Chondrocyte (in vitro differentiated cells): ENCODE data around the gene MT1E. TPM values are rescaled to one million over a fixed set of nuclear protein-coding genes. Genes with fewer than 3 reads are reported as not detected.
A peak's percentile ranks its signal among the peaks of the same experiment; 100 is the strongest.

ENCODE experiments used
- DNase-seq: peaks from one replicate; pipeline ENCODE4 v3.0.0; 2021; ENCODE audit warnings: mixed read lengths, low spot score
- H3K27ac Mint-ChIP-seq: one replicate; pipeline ENCODE4 v1.8.0; 2021; ENCODE audit warnings: mild to moderate bottlenecking, moderate library complexity, mixed read lengths; ENCODE audit not compliant: unreplicated experiment
- H3K27me3 Mint-ChIP-seq: 2 replicates; pipeline ENCODE4 v1.8.0; 2021; ENCODE audit warnings: low read depth, mixed read lengths
- H3K36me3 Mint-ChIP-seq: 2 replicates; pipeline ENCODE4 v1.8.0; 2021; ENCODE audit warnings: low read depth, mixed read lengths
- H3K4me1 Mint-ChIP-seq: 2 replicates; pipeline ENCODE4 v1.8.0; 2021; ENCODE audit warnings: low read depth, mild to moderate bottlenecking, mixed read lengths
- H3K4me3 Mint-ChIP-seq: one replicate; pipeline ENCODE4 v1.8.0; 2021; ENCODE audit warnings: mild to moderate bottlenecking, moderate library complexity, mixed read lengths; ENCODE audit not compliant: unreplicated experiment
- H3K9me3 Mint-ChIP-seq: 2 replicates; pipeline ENCODE4 v1.8.0; 2021; ENCODE audit warnings: low read depth, mixed read lengths
- CTCF ChIP-seq: fragments of 200-600 bp; sonication (generic); IDR thresholded peaks from 2 replicates; pipeline ENCODE4 v1.5.0; 2021; ENCODE audit warnings: antibody characterized with exemption, mild to moderate bottlenecking, moderate library complexity
- total RNA-seq: library from RNA; stranded (reverse); gene quantifications from 3 replicates; pipeline ENCODE4 v1.2.1, GENCODE V29; 2021

MT1E gene
- total RNA-seq, 1 donor from 2014 or later = 31.4 TPM

- H3K27me3 Mint-ChIP-seq = peaks cover 59% of the 10 kb centered on the region
- DNase-seq = peak; percentile 39
- H3K4me1 Mint-ChIP-seq = peaks cover 4% of the 10 kb centered on the region
- no peaks in the 10 kb centered on the region for H3K9me3 Mint-ChIP-seq
- H3K27ac Mint-ChIP-seq = no peak overlapping the region
- H3K36me3 Mint-ChIP-seq = peaks cover 2% of the 10 kb centered on the region
- H3K4me3 Mint-ChIP-seq = peak overlapping the region; percentile 45
- peak; percentile 25 for TF ChIP-seq CTCF
Measured at GRCh38 chr16:56643833-56644232, 18.3 kb downstream of the MT1E start.

DNA sequence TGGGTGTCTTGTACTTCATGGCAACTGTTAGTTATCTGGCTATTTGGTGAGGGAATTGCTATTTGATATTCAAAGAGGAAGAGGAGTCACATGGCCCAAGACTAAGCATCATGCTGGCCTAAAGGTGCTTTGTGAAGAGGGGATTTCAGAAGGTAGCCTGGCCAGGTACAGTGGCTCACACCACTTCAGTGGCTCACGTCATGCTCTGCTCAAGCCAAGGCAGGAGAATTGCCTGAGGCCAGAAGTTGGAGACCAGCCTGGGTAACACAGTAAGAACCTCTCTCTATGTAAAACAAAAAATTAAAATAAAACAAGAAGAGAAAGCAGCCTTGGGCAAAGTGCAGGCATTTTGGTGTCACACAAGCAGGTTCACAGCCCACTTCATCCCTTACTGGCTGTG lies 19.7 kb downstream of the MT1E start:
- Mint-ChIP-seq H3K27me3 (peaks cover 57% of the 10 kb centered on the region), H3K36me3 (peaks cover 2% of the 10 kb centered on the region), H3K9me3 (no peaks in the 10 kb centered on the region), H3K27ac (no peak overlapping the region), H3K4me3 (no peak overlapping the region), H3K4me1 (peaks cover 4% of the 10 kb centered on the region)
- TF ChIP-seq CTCF = no peak
- DNase-seq = no peak

- Mint-ChIP-seq H3K27ac (no peak overlapping the region), H3K4me1 (peaks cover 4% of the 10 kb centered on the region), H3K27me3 (peaks cover 54% of the 10 kb centered on the region), H3K9me3 (no peaks in the 10 kb centered on the region), H3K36me3 (peaks cover 2% of the 10 kb centered on the region), H3K4me3 (no peak overlapping the region)
- no peak for DNase-seq
- no peak for TF ChIP-seq CTCF
Measured at GRCh38 chr16:56645838-56646237, 20.3 kb downstream of the MT1E start.

DNA sequence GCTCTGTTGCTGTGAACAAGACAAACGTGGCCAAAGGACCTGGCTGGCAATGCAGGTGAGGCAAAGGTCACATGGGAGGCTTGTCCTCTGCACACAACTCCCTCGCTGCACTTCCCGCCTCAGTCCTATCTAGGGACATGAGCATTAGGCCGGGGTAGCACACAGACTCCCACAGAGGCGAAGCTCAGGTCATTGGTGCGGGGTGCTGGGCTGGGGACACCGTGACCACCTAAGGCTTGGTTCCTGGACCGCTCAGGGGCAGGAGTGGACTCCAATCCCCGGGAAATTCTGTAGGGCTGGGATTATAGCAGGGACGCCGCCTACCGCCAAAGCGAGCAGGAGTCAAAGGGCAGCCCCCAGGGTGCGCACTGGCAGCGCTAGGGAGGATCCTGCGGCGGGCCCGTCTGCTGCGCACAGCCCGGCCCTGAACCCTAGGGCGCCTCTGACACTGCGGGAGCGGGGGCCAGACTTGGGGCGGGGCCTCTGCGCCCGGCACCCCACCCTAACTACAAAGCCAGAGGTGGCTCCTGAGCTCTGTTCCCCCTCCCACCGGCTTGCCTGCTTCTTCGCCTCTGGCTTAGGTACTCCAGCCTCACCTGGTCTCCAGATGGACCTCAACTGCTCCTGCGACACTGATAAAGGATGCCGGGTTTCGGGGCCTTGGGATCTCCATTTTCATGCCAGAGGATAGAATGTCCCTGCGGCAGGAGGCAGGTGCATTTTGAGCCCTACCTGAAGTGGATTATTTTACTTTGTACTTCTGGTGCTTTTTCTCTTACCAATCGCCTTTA lies 22.3 kb downstream of the MT1E start:
- Mint-ChIP-seq H3K27me3 (peaks cover 44% of the 10 kb centered on the region), H3K9me3 (no peaks in the 10 kb centered on the region), H3K27ac (no peak overlapping the region), H3K36me3 (no peaks in the 10 kb centered on the region), H3K4me1 (peaks cover 4% of the 10 kb centered on the region), H3K4me3 (no peak overlapping the region)
- TF ChIP-seq CTCF = no peak
- no peak for DNase-seq

DNA sequence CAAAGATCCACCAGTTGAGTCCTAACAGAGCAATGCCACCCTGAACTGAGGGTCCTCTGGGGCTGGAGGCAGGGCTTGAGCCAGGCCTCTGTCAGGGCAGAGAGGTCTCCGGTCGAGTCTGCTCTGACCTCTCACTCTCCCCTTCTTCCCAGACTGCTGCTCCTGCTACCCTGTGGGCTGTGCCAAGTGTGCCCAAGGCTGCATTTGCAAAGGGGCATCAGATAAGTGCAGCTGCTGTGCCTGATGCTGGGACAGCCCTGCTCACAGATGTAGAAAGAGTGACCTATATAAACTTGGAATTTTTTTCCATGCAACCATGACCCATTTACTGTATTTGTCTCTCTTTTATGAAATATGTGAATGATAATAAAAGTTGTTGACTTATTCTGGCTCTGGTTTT lies 23.7 kb downstream of the MT1E start:
- Mint-ChIP-seq H3K9me3 (no peaks in the 10 kb centered on the region), H3K4me1 (peaks cover 2% of the 10 kb centered on the region), H3K27me3 (peaks cover 36% of the 10 kb centered on the region)

More for the DNA sequence above, 23.7 kb downstream of the MT1E start:
- no peak overlapping the region for H3K4me3 Mint-ChIP-seq
- DNase-seq = no peak
- H3K36me3 Mint-ChIP-seq = no peaks in the 10 kb centered on the region
- no peak for TF ChIP-seq CTCF
- no peak overlapping the region for H3K27ac Mint-ChIP-seq
